Vagina (tissue), 2 donors: ENCODE results near the gene ARHGAP24. TPM values are rescaled to one million over a fixed set of nuclear protein-coding genes. Genes with fewer than 3 reads are reported as not detected.

ENCODE experiments used
- DNase-seq, 2 donors: peaks; one replicate each; pipeline ENCODE4 v3.0.0-alpha.2; 2017; ENCODE audit errors: extremely low spot score in 2 of 2
- H3K27ac ChIP-seq: fragments of 200-600 bp; sonication (generic); one replicate; pipeline ENCODE4 v1.5.1; 2019
- H3K27me3 ChIP-seq: fragments of 200-600 bp; sonication (generic); one replicate; pipeline ENCODE4 v1.5.1; 2019
- H3K36me3 ChIP-seq, 2 donors: fragments of 200-600 bp; sonication (generic); one replicate each; pipeline ENCODE4 v1.5.1; 2017 to 2019
- H3K4me1 ChIP-seq: fragments of 200-600 bp; sonication (generic); one replicate; pipeline ENCODE4 v1.5.1; 2019
- H3K4me3 ChIP-seq, 2 donors: fragments of 200-600 bp; sonication (generic); 1 replicate in 1 of 2; 2 replicates in 1 of 2; pipeline ENCODE4 v1.5.1; 2016 to 2019
- H3K9me3 ChIP-seq: fragments of 200-600 bp; sonication (generic); one replicate; pipeline ENCODE4 v1.5.1; 2019
- POLR2A ChIP-seq, 2 donors: fragments of 450-650 bp; IDR thresholded peaks; one replicate each; pipeline ENCODE4 v1.6.1; 2017; ENCODE audit warnings: antibody characterized with exemption in 2 of 2, mild to moderate bottlenecking in 2 of 2, moderate library complexity in 2 of 2
- POLR2AphosphoS5 ChIP-seq, 2 donors: sonication (generic); formaldehyde crosslinking; IDR thresholded peaks; one replicate each; pipeline ENCODE4 v1.9.0; 2017; ENCODE audit warnings: antibody characterized with exemption in 2 of 2, mild to moderate bottlenecking in 2 of 2, low read depth in 1 of 2; ENCODE audit not compliant: insufficient read depth in 1 of 2
- intact Hi-C: fragments of 100-400 bp; cut with DNase I; formaldehyde crosslinking; loops from one replicate; pipeline ENCODE4 v1.15.1; 2023
- total RNA-seq: library from RNA; depleted of rRNA; stranded (reverse); fragments of >200 nt; gene quantifications from one replicate; pipeline ENCODE4 v1.2.3, GENCODE V29; 2016
- TF ChIP-seq, protein P1 (sequence below), 3 experiments: fragments of 450-650 bp in 2 of 3; fragments of 200-600 bp in 1 of 3; sonication (generic) in 1 of 3; IDR thresholded peaks; one replicate each; pipeline ENCODE4 v1.5.1; 2017 to 2019; ENCODE audit warnings: antibody characterized with exemption in 3 of 3, mild to moderate bottlenecking in 2 of 3, moderate library complexity in 2 of 3

Gene ARHGAP24
- total RNA-seq, 1 donor from 2014 or later = 40.0 TPM

- H3K4me1 ChIP-seq = no peaks in the 10 kb centered on the region
- intact Hi-C loops = no loop called here
Measured at GRCh38 chr4:86007042-86007441, 532.1 kb downstream of the ARHGAP24 start.

GRCh38 chr4:86011117-86011516 is 536.2 kb downstream of the ARHGAP24 start:
- no peak overlapping the region for H3K27ac ChIP-seq
- H3K36me3 ChIP-seq = no peaks in the 10 kb centered on the region
- intact Hi-C loops = no loop called here
- H3K4me3 ChIP-seq = no peak overlapping the region
- DNase-seq = no peak
- no peak for TF ChIP-seq POLR2A (IDR thresholded peaks at IDR 0.05)
- no peak for TF ChIP-seq POLR2AphosphoS5 (IDR thresholded peaks at IDR 0.05; ENCODE audit: insufficient read depth in 1 of 2, low read depth in 1 of 2)
- TF ChIP-seq, protein P1, sequence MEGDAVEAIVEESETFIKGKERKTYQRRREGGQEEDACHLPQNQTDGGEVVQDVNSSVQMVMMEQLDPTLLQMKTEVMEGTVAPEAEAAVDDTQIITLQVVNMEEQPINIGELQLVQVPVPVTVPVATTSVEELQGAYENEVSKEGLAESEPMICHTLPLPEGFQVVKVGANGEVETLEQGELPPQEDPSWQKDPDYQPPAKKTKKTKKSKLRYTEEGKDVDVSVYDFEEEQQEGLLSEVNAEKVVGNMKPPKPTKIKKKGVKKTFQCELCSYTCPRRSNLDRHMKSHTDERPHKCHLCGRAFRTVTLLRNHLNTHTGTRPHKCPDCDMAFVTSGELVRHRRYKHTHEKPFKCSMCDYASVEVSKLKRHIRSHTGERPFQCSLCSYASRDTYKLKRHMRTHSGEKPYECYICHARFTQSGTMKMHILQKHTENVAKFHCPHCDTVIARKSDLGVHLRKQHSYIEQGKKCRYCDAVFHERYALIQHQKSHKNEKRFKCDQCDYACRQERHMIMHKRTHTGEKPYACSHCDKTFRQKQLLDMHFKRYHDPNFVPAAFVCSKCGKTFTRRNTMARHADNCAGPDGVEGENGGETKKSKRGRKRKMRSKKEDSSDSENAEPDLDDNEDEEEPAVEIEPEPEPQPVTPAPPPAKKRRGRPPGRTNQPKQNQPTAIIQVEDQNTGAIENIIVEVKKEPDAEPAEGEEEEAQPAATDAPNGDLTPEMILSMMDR (IDR thresholded peaks at IDR 0.05) = no peak
- H3K27me3 ChIP-seq = no peaks in the 10 kb centered on the region
- H3K4me1 ChIP-seq = no peaks in the 10 kb centered on the region
- H3K9me3 ChIP-seq = no peaks in the 10 kb centered on the region

More at GRCh38 chr4:86007042-86007441, 532.1 kb downstream of the ARHGAP24 start:
- Histone ChIP-seq H3K27ac (no peak overlapping the region), H3K36me3 (no peaks in the 10 kb centered on the region), H3K4me3 (no peak overlapping the region), H3K27me3 (no peaks in the 10 kb centered on the region), H3K9me3 (no peaks in the 10 kb centered on the region)
- TF ChIP-seq POLR2A (IDR thresholded peaks at IDR 0.05) = no peak
- no peak for DNase-seq

DNA sequence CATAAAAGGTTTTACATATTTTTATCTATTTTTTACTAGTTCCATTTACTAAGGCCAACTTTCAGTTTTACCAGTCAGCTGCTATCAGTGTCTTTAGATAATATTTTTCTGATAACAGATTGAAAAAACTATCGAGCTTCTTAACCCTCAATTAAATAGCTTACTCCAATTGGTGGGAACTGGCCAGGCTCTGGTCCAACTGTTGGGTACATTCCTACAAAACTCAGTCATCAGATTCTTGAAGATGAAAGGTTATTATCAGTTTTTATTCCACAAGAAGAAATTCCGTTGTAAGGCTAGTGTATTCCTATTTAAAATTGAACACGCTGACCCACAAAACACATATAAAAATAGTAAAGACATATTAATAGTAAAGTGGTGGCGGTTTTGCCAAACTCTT is 538.7 kb downstream of the ARHGAP24 start:
- no peak overlapping the region for H3K4me3 ChIP-seq
- H3K27me3 ChIP-seq = no peaks in the 10 kb centered on the region
- no peaks in the 10 kb centered on the region for H3K4me1 ChIP-seq
- no peaks in the 10 kb centered on the region for H3K9me3 ChIP-seq
- intact Hi-C loops = no loop called here
- TF ChIP-seq POLR2AphosphoS5 (IDR thresholded peaks at IDR 0.05; ENCODE audit: insufficient read depth in 1 of 2, low read depth in 1 of 2) (no peak), POLR2A (IDR thresholded peaks at IDR 0.05) (no peak)
- TF ChIP-seq, protein P1 (IDR thresholded peaks at IDR 0.05) = no peak
- no peak overlapping the region for H3K27ac ChIP-seq
- peaks cover 0 to 9% of the 10 kb centered on the region in 2 donors for H3K36me3 ChIP-seq
- no peak for DNase-seq

GRCh38 chr4:86014599-86014998 is 539.6 kb downstream of the ARHGAP24 start:
- TF ChIP-seq, protein P1 (IDR thresholded peaks at IDR 0.05) = no peak
- TF ChIP-seq POLR2A (IDR thresholded peaks at IDR 0.05) (no peak), POLR2AphosphoS5 (IDR thresholded peaks at IDR 0.05; ENCODE audit: insufficient read depth in 1 of 2, low read depth in 1 of 2) (no peak)
- no peak overlapping the region for H3K4me3 ChIP-seq
- intact Hi-C loops = no loop called here
- H3K27ac ChIP-seq = no peak overlapping the region
- DNase-seq = no peak
- H3K9me3 ChIP-seq = no peaks in the 10 kb centered on the region
- H3K27me3 ChIP-seq = no peaks in the 10 kb centered on the region
- H3K4me1 ChIP-seq = no peaks in the 10 kb centered on the region
- peaks cover 0 to 9% of the 10 kb centered on the region in 2 donors for H3K36me3 ChIP-seq

DNA sequence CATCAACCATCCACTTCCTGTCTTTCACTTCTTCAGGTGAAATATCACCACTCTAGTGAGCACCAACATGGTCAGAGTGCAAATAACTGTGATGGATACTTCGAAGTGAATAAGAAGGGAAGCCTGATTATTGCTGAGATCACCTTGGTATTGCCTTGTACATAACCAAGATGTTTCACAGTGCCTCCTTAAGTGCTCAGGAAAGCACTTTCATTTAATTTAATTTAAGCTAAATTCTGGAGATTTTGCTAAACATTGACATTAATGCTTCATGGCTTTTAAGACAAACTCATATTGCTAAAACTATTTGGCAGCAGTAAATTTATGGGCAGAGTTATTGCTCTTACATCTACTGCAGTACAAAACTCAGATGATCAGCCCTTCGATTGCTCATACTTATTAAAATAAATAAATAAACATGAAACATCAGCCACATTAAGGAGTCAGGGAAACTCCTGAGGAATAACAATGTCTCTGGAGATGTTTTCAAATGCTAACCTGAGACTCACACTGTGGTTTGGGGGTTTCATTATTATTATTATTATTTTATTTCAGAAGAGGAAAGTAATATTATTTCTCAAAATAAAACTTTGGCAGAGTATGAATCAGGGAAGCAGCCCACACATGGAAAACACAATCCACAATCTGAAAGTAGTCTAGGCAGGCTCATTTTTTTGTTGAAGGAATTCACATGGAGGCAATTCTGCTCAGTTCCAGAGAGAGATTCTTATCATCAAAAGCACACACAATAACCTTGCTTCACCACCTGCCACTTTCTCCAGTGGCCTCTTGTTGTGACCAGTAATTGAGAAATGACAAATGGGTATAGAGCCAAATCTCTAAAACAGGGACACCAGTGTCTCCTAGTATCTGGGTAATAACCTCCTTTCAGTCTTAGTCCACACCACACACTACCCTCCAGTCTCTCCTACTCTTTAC is 540.7 kb downstream of the ARHGAP24 start:
- peaks cover 0 to 9% of the 10 kb centered on the region in 2 donors for H3K36me3 ChIP-seq
- no peaks in the 10 kb centered on the region for H3K27me3 ChIP-seq
- H3K27ac ChIP-seq = no peak overlapping the region
- no peak for DNase-seq
- TF ChIP-seq, protein P1 (IDR thresholded peaks at IDR 0.05) = no peak
- no peak for TF ChIP-seq POLR2AphosphoS5 (IDR thresholded peaks at IDR 0.05; ENCODE audit: insufficient read depth in 1 of 2, low read depth in 1 of 2)
- no peak for TF ChIP-seq POLR2A (IDR thresholded peaks at IDR 0.05)
- no peaks in the 10 kb centered on the region for H3K4me1 ChIP-seq
- intact Hi-C loops = no loop called here
- H3K9me3 ChIP-seq = no peaks in the 10 kb centered on the region
- no peak overlapping the region for H3K4me3 ChIP-seq
